GM12801 (cell line): ENCODE measurements around the gene CD72.

Source experiments
- CTCF ChIP-seq: IDR thresholded peaks from one replicate; pipeline ENCODE4 v1.5.1; 2011; ENCODE audit warnings: control low read depth; ENCODE audit not compliant: insufficient read length; ENCODE audit errors: extremely low read depth

CD72 gene

GRCh38 chr9:35598866-35599590, 19.2 kb downstream of the CD72 start:
- no peak for TF ChIP-seq CTCF

- no peak for TF ChIP-seq CTCF
These were observed 23.7 kb downstream of the CD72 start for GRCh38 chr9:35594471-35594870.

- TF ChIP-seq CTCF = no peak
These were observed 24.6 kb downstream of the CD72 start for GRCh38 chr9:35593581-35593980.

GRCh38 chr9:35579130-35579529, 39.1 kb downstream of the CD72 start:
- TF ChIP-seq CTCF = no peak

GRCh38 chr9:35577486-35577885, 40.7 kb downstream of the CD72 start:
- TF ChIP-seq CTCF = no peak

GRCh38 chr9:35575478-35575877, 42.7 kb downstream of the CD72 start:
- TF ChIP-seq CTCF = no peak

GRCh38 chr9:35574578-35575122, 43.6 kb downstream of the CD72 start:
- TF ChIP-seq CTCF = no peak
